ENCODE measurements around the gene ARRDC2.

The ARRDC2 gene

GRCh38 chr19:18007044-18007916 is 690 bp upstream of the ARRDC2 start:
- peak; percentile 77 to 81 for DNase-seq (ENCODE audit: low read depth in 2 of 2)
- TF ChIP-seq CTCF (IDR thresholded peaks at IDR 0.05; ENCODE audit: low read depth, low read length): peak; percentile 97
- peak overlapping the region; percentile 48 to 55 for H3K4me3 ChIP-seq (replicated peaks in 1 of 2; ENCODE audit: low read depth in 2 of 2, low read length in 2 of 2)

- TF ChIP-seq CTCF (IDR thresholded peaks at IDR 0.05; ENCODE audit: low read depth, low read length): no peak
- H3K4me3 ChIP-seq (replicated peaks in 1 of 2; ENCODE audit: low read depth in 2 of 2, low read length in 2 of 2): peak overlapping the region; percentile 51 to 59
- DNase-seq (ENCODE audit: low read depth in 2 of 2): no peak
Observed at GRCh38 chr19:18008814-18009213, 844 bp downstream of the ARRDC2 start.

GRCh38 chr19:18009412-18010066 is 1.6 kb downstream of the ARRDC2 start:
- DNase-seq (ENCODE audit: low read depth in 2 of 2): peak in 1 of 2 donors; percentile 31
- peak overlapping the region; percentile 17 to 59 for H3K4me3 ChIP-seq (replicated peaks in 1 of 2; ENCODE audit: low read depth in 2 of 2, low read length in 2 of 2)
- TF ChIP-seq CTCF (IDR thresholded peaks at IDR 0.05; ENCODE audit: low read depth, low read length): no peak

- peak overlapping the region in 1 of 2 donors; percentile 8 for H3K4me3 ChIP-seq (replicated peaks in 1 of 2; ENCODE audit: low read depth in 2 of 2, low read length in 2 of 2)
- no peak for DNase-seq (ENCODE audit: low read depth in 2 of 2)
- no peak for TF ChIP-seq CTCF (IDR thresholded peaks at IDR 0.05; ENCODE audit: low read depth, low read length)
Observed at GRCh38 chr19:18010149-18010548, 2.2 kb downstream of the ARRDC2 start.

- no peak for DNase-seq (ENCODE audit: low read depth in 2 of 2)
- TF ChIP-seq CTCF (IDR thresholded peaks at IDR 0.05; ENCODE audit: low read depth, low read length): no peak
- H3K4me3 ChIP-seq (replicated peaks in 1 of 2; ENCODE audit: low read depth in 2 of 2, low read length in 2 of 2): no peak overlapping the region
Observed at GRCh38 chr19:18013210-18014111, 5.5 kb downstream of the ARRDC2 start.

- DNase-seq (ENCODE audit: low read depth in 2 of 2): no peak
- no peak for TF ChIP-seq CTCF (IDR thresholded peaks at IDR 0.05; ENCODE audit: low read depth, low read length)
- H3K4me3 ChIP-seq (replicated peaks in 1 of 2; ENCODE audit: low read depth in 2 of 2, low read length in 2 of 2): no peak overlapping the region
Observed at GRCh38 chr19:18014197-18014596, 6.2 kb downstream of the ARRDC2 start.
